MCF 10A (cell line): ENCODE measurements around the gene ZNF423. TPM values are rescaled to one million over a fixed set of nuclear protein-coding genes. Genes with fewer than 3 reads are reported as not detected.

Source experiments
- BruUV-seq: library from RNA; stranded (reverse); fragments of 400-500 nt; replicated peaks from 2 replicates; lab custom pipeline; 2021; lab: Mats Ljungman, UMichigan
- CTCF ChIA-PET: fragments of 300-600 bp; sonication (Branson Sonifier 250); formaldehyde crosslinking; extraction: SDS; loops from one replicate; lab custom pipeline; 2021; ENCODE audit warnings: antibody characterized with exemption, inconsistent platforms; lab: Yijun Ruan, JAX
- POLR2A ChIA-PET: fragments of 300-600, 350-650 bp; sonication (Branson Sonifier 250); formaldehyde crosslinking; extraction: SDS; loops from one replicate; lab custom pipeline; 2020; ENCODE audit warnings: antibody characterized with exemption, inconsistent platforms; lab: Yijun Ruan, JAX
- DNase-seq: peaks from one replicate; pipeline ENCODE4 v3.0.0-alpha.2; 2018; ENCODE audit not compliant: unreplicated experiment
- H3K27ac Mint-ChIP-seq: one replicate; pipeline ENCODE4 v1.8.0; 2022; ENCODE audit warnings: mild to moderate bottlenecking, low read depth, mixed read lengths; ENCODE audit not compliant: unreplicated experiment
- H3K27me3 Mint-ChIP-seq: one replicate; pipeline ENCODE4 v1.8.0; 2022; ENCODE audit warnings: mixed read lengths; ENCODE audit not compliant: insufficient read depth, unreplicated experiment
- H3K36me3 Mint-ChIP-seq: one replicate; pipeline ENCODE4 v1.8.0; 2022; ENCODE audit warnings: mild to moderate bottlenecking, moderate library complexity, mixed read lengths; ENCODE audit not compliant: insufficient read depth, unreplicated experiment
- H3K4me1 Mint-ChIP-seq: one replicate; pipeline ENCODE4 v1.8.0; 2022; ENCODE audit warnings: mixed read lengths; ENCODE audit not compliant: insufficient read depth, unreplicated experiment
- H3K4me3 Mint-ChIP-seq: one replicate; pipeline ENCODE4 v1.8.0; 2022; ENCODE audit warnings: mild to moderate bottlenecking, moderate library complexity, mixed read lengths; ENCODE audit not compliant: unreplicated experiment
- H3K9me3 Mint-ChIP-seq: one replicate; pipeline ENCODE4 v1.8.0; 2022; ENCODE audit warnings: mixed read lengths; ENCODE audit not compliant: unreplicated experiment
- CTCF ChIP-seq: fragments of 200-600 bp; IDR thresholded peaks from one replicate; pipeline ENCODE4 v1.8.0; 2022; ENCODE audit warnings: antibody characterized with exemption, mild to moderate bottlenecking; ENCODE audit not compliant: unreplicated experiment
- intact Hi-C: fragments of 100-400 bp; cut with micrococcal nuclease; formaldehyde crosslinking; loops from 2 replicates; pipeline ENCODE4 v1.14.1; 2022
- total RNA-seq: library from RNA; stranded (reverse); gene quantifications from 2 replicates; pipeline ENCODE4 v1.2.3, GENCODE V29; 2022

Gene ZNF423
- total RNA-seq, 1 experiment from 2014 or later, result not detected

GRCh38 chr16:49456763-49457162, 399.1 kb downstream of the ZNF423 start:
- POLR2A ChIA-PET, result interaction anchor here (0.6 kb wide), 1 partner anchor 19 kb away, joined by 3 read pairs; no protein-coding TSS in a partner anchor
- Mint-ChIP-seq H3K36me3 (no peaks in the 10 kb centered on the region), H3K27me3 (peaks cover 45% of the 10 kb centered on the region), H3K27ac (no peak overlapping the region), H3K9me3 (no peaks in the 10 kb centered on the region), H3K4me3 (no peak overlapping the region), H3K4me1 (no peaks in the 10 kb centered on the region)
- intact Hi-C loops, result no loop called here
- CTCF ChIA-PET, result no interaction called here
- no peak for DNase-seq
- BruUV-seq, result no TSS peak
- TF ChIP-seq CTCF, result no peak

- DNase-seq, result no peak
- CTCF ChIA-PET, result no interaction called here
- POLR2A ChIA-PET, result interaction anchor here (0.5 to 0.6 kb wide), 2 partner anchors 18 to 100 kb away, joined by 3 read pairs; no protein-coding TSS in a partner anchor
- TF ChIP-seq CTCF, result no peak
- Mint-ChIP-seq H3K9me3 (no peaks in the 10 kb centered on the region), H3K27me3 (peaks cover 50% of the 10 kb centered on the region), H3K27ac (no peak overlapping the region), H3K4me3 (no peak overlapping the region), H3K4me1 (no peaks in the 10 kb centered on the region), H3K36me3 (no peaks in the 10 kb centered on the region)
- intact Hi-C loops, result no loop called here
- BruUV-seq, result no TSS peak
These were observed 399.7 kb downstream of the ZNF423 start for GRCh38 chr16:49455991-49456745.

- no peaks in the 10 kb centered on the region for H3K4me1 Mint-ChIP-seq
These were observed 400.5 kb downstream of the ZNF423 start for GRCh38 chr16:49455181-49455990.

More at GRCh38 chr16:49455181-49455990, 400.5 kb downstream of the ZNF423 start:
- intact Hi-C loops, result no loop called here
- Mint-ChIP-seq H3K9me3 (no peaks in the 10 kb centered on the region), H3K27ac (no peak overlapping the region), H3K4me3 (no peak overlapping the region), H3K27me3 (peaks cover 58% of the 10 kb centered on the region), H3K36me3 (no peaks in the 10 kb centered on the region)
- no peak for TF ChIP-seq CTCF
- BruUV-seq, result no TSS peak
- DNase-seq, result no peak
- POLR2A ChIA-PET, result interaction anchor here (0.5 kb wide), 1 partner anchor 100 kb away, joined by 3 read pairs; no protein-coding TSS in a partner anchor
- CTCF ChIA-PET, result interaction anchor here (0.5 to 0.6 kb wide), 3 partner anchors 100 to 695 kb away, joined by 3 to 5 read pairs (median 3); no protein-coding TSS in a partner anchor
